ENCODE data around the gene PIERCE2.

DNA sequence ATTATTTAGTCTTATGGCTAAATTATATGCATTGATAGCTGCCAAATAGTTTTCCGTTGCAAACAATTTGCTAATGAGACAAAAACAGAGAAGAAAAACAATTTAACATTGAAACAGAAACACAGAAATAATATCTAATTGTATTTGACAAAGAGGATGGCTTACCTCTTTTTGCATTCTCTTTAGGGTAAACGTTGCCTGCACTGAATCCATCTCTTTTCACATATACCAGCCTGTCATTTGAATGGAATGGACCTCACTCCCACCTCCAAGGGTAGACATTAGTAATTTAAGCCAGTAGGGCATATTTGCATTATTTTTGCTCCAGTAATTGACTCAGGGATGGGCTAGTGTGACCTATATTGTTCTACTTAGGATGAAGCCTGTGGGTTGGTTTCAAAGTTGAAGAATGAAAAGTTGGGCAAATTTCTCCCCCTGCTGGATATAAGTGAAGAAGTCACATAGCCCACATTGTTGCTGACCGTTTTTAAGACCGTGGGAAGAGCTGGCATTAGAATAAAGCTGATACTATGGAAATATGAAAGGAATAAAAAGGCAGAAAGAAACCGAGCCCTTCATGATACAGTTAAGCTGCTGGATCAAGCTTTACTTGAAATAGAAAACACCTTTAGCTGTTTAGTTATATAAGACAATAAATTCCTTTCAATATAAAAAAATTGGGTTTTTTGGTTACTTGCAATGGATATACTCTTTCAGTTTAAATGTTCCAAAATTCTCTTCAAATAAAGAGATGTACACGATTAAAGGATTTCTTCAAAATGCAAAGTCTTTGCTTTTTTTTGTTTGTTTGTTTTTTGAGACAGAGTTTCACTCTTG is 26.9 kb downstream of the PIERCE2 start:
- TF ChIP-seq POLR2AphosphoS5 (IDR thresholded peaks at IDR 0.05; ENCODE audit: low read depth, low read length), result no peak
- no peak for TF ChIP-seq POLR2A (IDR thresholded peaks at IDR 0.05; ENCODE audit: low read depth, low read length)
- no peak for TF ChIP-seq TAF1 (IDR thresholded peaks at IDR 0.05; ENCODE audit: low read depth, low read length)

Measured in GM12891 (cell line).